Kidney epithelial cell (primary cell): ENCODE measurements around the gene CFAP46. TPM values are rescaled to one million over a fixed set of nuclear protein-coding genes. Genes with fewer than 3 reads are reported as not detected.

Experiments
- DNase-seq: peaks from one replicate; pipeline ENCODE4 v3.0.0-alpha.2; 2010; ENCODE audit warnings: low read depth
- H3K27me3 ChIP-seq: 2 replicates; pipeline ENCODE4 v1.6.0; 2011; ENCODE audit warnings: low read length; ENCODE audit not compliant: control insufficient read depth, insufficient read depth
- H3K36me3 ChIP-seq: 2 replicates; pipeline ENCODE4 v1.5.1; 2011; ENCODE audit warnings: low read length; ENCODE audit not compliant: control insufficient read depth, insufficient read depth
- H3K4me3 ChIP-seq: 2 replicates; pipeline ENCODE4 v1.5.1; 2011; ENCODE audit warnings: low read depth, mild to moderate bottlenecking, control low read depth, low read length
- CTCF ChIP-seq: IDR thresholded peaks from 2 replicates; pipeline ENCODE4 v1.5.1; 2011; ENCODE audit warnings: mild to moderate bottlenecking, moderate library complexity, low read length, control low read depth, inconsistent platforms; ENCODE audit not compliant: insufficient read depth, poor library complexity, severe bottlenecking
- total RNA-seq: library from RNA; depleted of rRNA; stranded (reverse); fragments of >200 nt; gene quantifications from 2 replicates; pipeline ENCODE4 v1.2.3, GENCODE V29; 2015

CFAP46 gene
- total RNA-seq, 1 donor from 2014 or later = 5.1 TPM

- DNase-seq = no peak
- TF ChIP-seq CTCF = no peak
- H3K4me3 ChIP-seq = no peak overlapping the region
- no peaks in the 10 kb centered on the region for H3K36me3 ChIP-seq
- peaks cover 36% of the 10 kb centered on the region for H3K27me3 ChIP-seq
These were observed 94.1 kb downstream of the CFAP46 start for GRCh38 chr10:132848291-132848701.

DNA sequence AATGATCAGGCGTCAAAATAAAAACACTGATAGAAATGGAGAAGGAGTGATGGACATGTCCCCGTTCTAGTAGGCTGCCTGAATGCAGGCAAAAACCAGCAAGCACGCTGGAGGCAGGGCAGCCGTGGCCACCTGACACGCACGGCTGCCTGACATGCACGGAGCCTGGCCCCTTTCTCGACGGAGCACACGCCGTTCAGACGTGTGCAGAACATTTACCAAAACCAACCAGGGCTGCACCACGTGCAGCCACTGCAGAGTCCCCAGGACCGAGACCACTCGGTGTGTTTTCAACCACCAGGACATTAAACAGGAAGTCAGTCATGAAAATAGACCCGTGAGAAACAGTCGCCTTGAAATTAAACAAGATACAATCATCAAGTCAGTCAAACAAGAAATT, 94.5 kb downstream of the CFAP46 start:
- H3K27me3 ChIP-seq = peaks cover 36% of the 10 kb centered on the region
- DNase-seq = no peak
- no peak for TF ChIP-seq CTCF
- no peaks in the 10 kb centered on the region for H3K36me3 ChIP-seq
- no peak overlapping the region for H3K4me3 ChIP-seq

GRCh38 chr10:132847416-132847777, 95.0 kb downstream of the CFAP46 start:
- no peak for TF ChIP-seq CTCF
- no peaks in the 10 kb centered on the region for H3K36me3 ChIP-seq
- no peak for DNase-seq

GRCh38 chr10:132846631-132847415, 95.5 kb downstream of the CFAP46 start:
- H3K36me3 ChIP-seq = no peaks in the 10 kb centered on the region
- peaks cover 36% of the 10 kb centered on the region for H3K27me3 ChIP-seq
- DNase-seq = no peak
- TF ChIP-seq CTCF = no peak
- no peak overlapping the region for H3K4me3 ChIP-seq

More at GRCh38 chr10:132847416-132847777, 95.0 kb downstream of the CFAP46 start:
- peaks cover 36% of the 10 kb centered on the region for H3K27me3 ChIP-seq
- H3K4me3 ChIP-seq = no peak overlapping the region

- Histone ChIP-seq H3K27me3 (peaks cover 36% of the 10 kb centered on the region), H3K4me3 (no peak overlapping the region), H3K36me3 (no peaks in the 10 kb centered on the region)
- DNase-seq = no peak
- TF ChIP-seq CTCF = no peak
These were observed 96.4 kb downstream of the CFAP46 start for GRCh38 chr10:132845780-132846595.
